GM12878 (cell line): ENCODE results near the gene CFAP161. TPM values are rescaled to one million over a fixed set of nuclear protein-coding genes. Genes with fewer than 3 reads are reported as not detected.

ENCODE experiments used
- ATAC-seq: fragments of 200-7000 bp; cut with Tn5 transposase; 3 replicates; pipeline ENCODE4 v1.9.1; 2020; ENCODE audit warnings: mild to moderate bottlenecking, moderate library complexity
- BruUV-seq: library from RNA; stranded (reverse); fragments of 400-500 nt; replicated peaks from 2 replicates; lab custom pipeline; 2021; lab: Mats Ljungman, UMichigan
- CTCF ChIA-PET: fragments of 300-600 bp; sonication (Branson Sonifier 250); formaldehyde crosslinking; extraction: SDS; loops from one replicate; lab custom pipeline; 2021; ENCODE audit warnings: inconsistent platforms; lab: Yijun Ruan, JAX
- POLR2A ChIA-PET: fragments of 350-600 bp; formaldehyde crosslinking; extraction: SDS; loops from one replicate; lab custom pipeline; 2021; ENCODE audit warnings: inconsistent platforms; lab: Charles Lee
- RAD21 ChIA-PET: fragments of 300-600 bp; sonication (Branson Sonifier 250); formaldehyde crosslinking; loops from one replicate; lab custom pipeline; 2023; ENCODE audit warnings: antibody characterized with exemption; ENCODE audit not compliant: unreplicated experiment; lab: Charles Lee
- SMC1A ChIA-PET: fragments of 300-600 bp; sonication (Branson Sonifier 250); formaldehyde crosslinking; loops from one replicate; lab custom pipeline; 2023; ENCODE audit not compliant: unreplicated experiment, uncharacterized antibody; lab: Charles Lee
- DNase-seq: peaks from one replicate; pipeline ENCODE4 v3.0.0-alpha.2; 2011; ENCODE audit warnings: low read depth, low spot score
- FAIRE-seq: peaks from 3 replicates; lab custom pipeline; 2011; peaks lifted over from hg19 to GRCh38; lab: Jason Lieb, UNC
- H2AFZ ChIP-seq: 2 replicates; pipeline ENCODE4 v1.6.0; 2011; ENCODE audit warnings: low read depth, low read length, control low read depth; ENCODE audit not compliant: control insufficient read depth
- H3K27ac ChIP-seq: 2 replicates; pipeline ENCODE4 v1.5.1; 2011; ENCODE audit warnings: control low read depth; ENCODE audit not compliant: control insufficient read depth, insufficient read depth
- H3K27me3 ChIP-seq, 2 experiments: replicated peaks in 1 of 2; 2 replicates each; pipeline versions ENCODE4 v1.6.0 to v1.6.1; 2011; ENCODE audit warnings: low read length in 1 of 2; ENCODE audit not compliant: control insufficient read depth in 2 of 2, insufficient read depth in 2 of 2
- H3K36me3 ChIP-seq, 2 experiments: 2 replicates each; pipeline ENCODE4 v1.5.1; 2011; ENCODE audit warnings: low read length in 1 of 2; ENCODE audit not compliant: control insufficient read depth in 2 of 2, insufficient read depth in 2 of 2
- H3K4me1 ChIP-seq: 2 replicates; pipeline ENCODE4 v1.6.1; 2011; ENCODE audit warnings: mild to moderate bottlenecking, low read length, moderate library complexity, mixed read lengths; ENCODE audit not compliant: control insufficient read depth, insufficient read depth
- H3K4me2 ChIP-seq: 2 replicates; pipeline ENCODE4 v1.6.0; 2011; ENCODE audit warnings: control low read depth; ENCODE audit not compliant: control insufficient read depth, insufficient read depth
- H3K4me3 ChIP-seq: fragments of 200-600 bp; sonication (generic); 2 replicates; pipeline ENCODE4 v1.5.1; 2016
- H3K79me2 ChIP-seq: 2 replicates; pipeline ENCODE4 v1.6.0; 2011; ENCODE audit warnings: low read length; ENCODE audit not compliant: control insufficient read depth, insufficient read depth
- H3K9ac ChIP-seq: 2 replicates; pipeline ENCODE4 v1.8.0; 2011; ENCODE audit warnings: low read length, control low read depth, mixed read lengths; ENCODE audit not compliant: control insufficient read depth, insufficient read depth
- H3K9me3 ChIP-seq: replicated peaks from 3 replicates; pipeline ENCODE4 v1.5.1; 2011; ENCODE audit warnings: mild to moderate bottlenecking, low read length; ENCODE audit not compliant: control insufficient read depth, insufficient read depth
- H4K20me1 ChIP-seq: 2 replicates; pipeline ENCODE4 v1.6.0; 2011; ENCODE audit not compliant: control insufficient read depth, insufficient read depth
- ASH2L ChIP-seq: fragments of 300-600, 200-600 bp; sonication (generic); IDR thresholded peaks from 2 replicates; pipeline ENCODE4 v1.6.1; 2017; ENCODE audit warnings: low read depth, mild to moderate bottlenecking, borderline replicate concordance
- BCL3 ChIP-seq: IDR thresholded peaks from 2 replicates; pipeline ENCODE4 v1.6.1; 2011; ENCODE audit warnings: borderline replicate concordance, low read depth, mild to moderate bottlenecking, moderate library complexity, low read length; ENCODE audit not compliant: insufficient read depth, poor library complexity, severe bottlenecking
- BHLHE40 ChIP-seq, 2 experiments: fragments of 450-650 bp in 1 of 2; IDR thresholded peaks; 2 replicates each; pipeline ENCODE4 v1.6.1; 2011 to 2017; ENCODE audit warnings: low read depth in 2 of 2, borderline replicate concordance in 1 of 2, improper control_type of control experiment in 1 of 2, low read length in 1 of 2, mild to moderate bottlenecking in 1 of 2
- CEBPB ChIP-seq, 2 experiments: fragments of 150-350 bp in 1 of 2; IDR thresholded peaks; 2 replicates each; pipeline ENCODE4 v1.6.1; 2012 to 2014; ENCODE audit warnings: low read depth in 2 of 2, low read length in 2 of 2, borderline replicate concordance in 1 of 2, inconsistent platforms in 1 of 2
- CHD2 ChIP-seq: IDR thresholded peaks from 2 replicates; pipeline ENCODE4 v1.6.1; 2011; ENCODE audit warnings: low read depth, low read length, improper control_type of control experiment, borderline replicate concordance
- CUX1 ChIP-seq: IDR thresholded peaks from 2 replicates; pipeline ENCODE4 v1.6.1; 2012; ENCODE audit warnings: improper control_type of control experiment, low read depth, low read length; ENCODE audit not compliant: insufficient replicate concordance
- EGR1 ChIP-seq, 2 experiments: IDR thresholded peaks; 1 replicate in 1 of 2; 2 replicates in 1 of 2; pipeline ENCODE4 v1.6.1; 2011 to 2012; ENCODE audit warnings: low read depth in 2 of 2, low read length in 2 of 2, borderline replicate concordance in 1 of 2, mild to moderate bottlenecking in 1 of 2, moderate library complexity in 1 of 2
- SKIL ChIP-seq: fragments of 450-650 bp; IDR thresholded peaks from 2 replicates; pipeline ENCODE4 v1.6.1; 2017; ENCODE audit warnings: mild to moderate bottlenecking, low read depth, inconsistent platforms; ENCODE audit not compliant: poor library complexity, severe bottlenecking
- SMAD5 ChIP-seq: IDR thresholded peaks from 2 replicates; pipeline ENCODE4 v1.6.1; 2016; ENCODE audit warnings: antibody characterized with exemption, low read depth
- WGBS: methylation state at CpG from one replicate; pipeline ENCODE4 v1.1.6; 2016; ENCODE audit warnings: low lambda C conversion rate; ENCODE audit not compliant: insufficient replicate concordance, insufficient coverage; ENCODE audit errors: missing lambda C conversion rate; 5-methylcytosine and 5-hydroxymethylcytosine counted together
- in situ Hi-C: fragments of 300-500 bp; cut with MboI; formaldehyde crosslinking; loops from 9 replicates; pipeline ENCODE4 v1.14.3; 2018; ENCODE audit warnings: mixed read lengths
- intact Hi-C: fragments of 100-400 bp; cut with micrococcal nuclease; formaldehyde crosslinking; loops from one replicate; pipeline ENCODE4 v1.14.2; 2022; ENCODE audit not compliant: unreplicated experiment
- polyA plus RNA-seq, 11 experiments: library from polyadenylated mRNA; depleted of rRNA in 4 of 11; unstranded in 6 of 11; stranded (reverse) in 5 of 11; fragments of >200 nt; fragmentation: Nextera tagmentation in 4 of 11; fragmentation: Illumina TruSeq in 1 of 11; extraction: Ambion mirVana in 4 of 11; extraction: Trizol in 1 of 11; gene quantifications; 1 replicate in 1 of 11; 2 replicates in 10 of 11; pipeline versions ENCODE4 v1.2.1 to v1.2.3, GENCODE V29; 2011 to 2016; ENCODE audit warnings: inconsistent platforms in 2 of 11, missing spikeins in 2 of 11, low read depth in 1 of 11
- total RNA-seq, 4 experiments: library from RNA; depleted of rRNA in 3 of 4; stranded (reverse); fragments of >200 nt in 3 of 4; fragmentation: Illumina TruSeq in 1 of 4; extraction: Trizol in 1 of 4; gene quantifications; 2 replicates each; pipeline versions ENCODE4 v1.2.1 to v1.2.3, GENCODE V29; 2013 to 2021

Gene CFAP161
- total and polyA plus RNA-seq, 10 of the 15 experiments (the other 5 are each of a cell fraction or from before 2014, with no cell fraction given) = 0.31 TPM; not detected in 9

- in situ Hi-C loops = no loop called here
- Histone ChIP-seq H3K79me2 (no peaks in the 10 kb centered on the region), H3K27me3 (peaks cover 0 to 14% of the 10 kb centered on the region in 2 experiments; a peak in 3 of 4 replicates), H3K36me3 (no peaks in the 10 kb centered on the region), H2AFZ (no peak overlapping the region), H3K4me1 (no peaks in the 10 kb centered on the region), H3K4me3 (no peak overlapping the region), H3K9ac (no peak overlapping the region), H3K27ac (no peak overlapping the region), H4K20me1 (no peaks in the 10 kb centered on the region), H3K9me3 (no peaks in the 10 kb centered on the region), H3K4me2 (no peak overlapping the region)
- CTCF ChIA-PET = interaction anchor here (1.6 kb wide), 1 partner anchor 10 kb away, joined by 4 read pairs; no protein-coding TSS in a partner anchor
- TF ChIP-seq CEBPB (IDR thresholded peaks at IDR 0.05; ENCODE audit: borderline replicate concordance in 1 of 2, low read depth in 2 of 2, low read length in 2 of 2) (no peak), BHLHE40 (IDR thresholded peaks at IDR 0.05; ENCODE audit: borderline replicate concordance in 1 of 2, low read depth in 2 of 2, low read length in 1 of 2) (no peak), SKIL (no peak), EGR1 (IDR thresholded peaks at IDR 0.05; ENCODE audit: borderline replicate concordance in 1 of 2, low read depth in 2 of 2, low read length in 2 of 2) (no peak), CUX1 (no peak), ASH2L (no peak), BCL3 (no peak), SMAD5 (no peak), CHD2 (no peak)
- 54% methylated on average over 5 of the region's 5 CpGs for WGBS
- DNase-seq (no peak), ATAC-seq (no peak), FAIRE-seq (no peak)
- RAD21 ChIA-PET = interaction anchor here (1.5 kb wide), 1 partner anchor 168 kb away, joined by 4 read pairs; no protein-coding TSS in a partner anchor
- no TSS peak for BruUV-seq
- SMC1A ChIA-PET = interaction anchor here (1.0 to 1.2 kb wide), 2 partner anchors 9 to 102 kb away, joined by 3 read pairs; no protein-coding TSS in a partner anchor
- POLR2A ChIA-PET = no interaction called here
- intact Hi-C loops = no loop called here
Observed at GRCh38 chr15:81097890-81098280, 36.2 kb upstream of the CFAP161 start.
